IPS-20b (cell line): ENCODE results near the gene DNAH17.

Experiments used
- H3K27ac ChIP-seq: one replicate; pipeline ENCODE4 v1.5.1; 2013; ENCODE audit warnings: low read length
- H3K27me3 ChIP-seq: 2 replicates; pipeline ENCODE4 v1.6.1; 2013; ENCODE audit warnings: mild to moderate bottlenecking, low read length, inconsistent platforms; ENCODE audit not compliant: insufficient read depth
- H3K36me3 ChIP-seq: 2 replicates; pipeline ENCODE4 v1.6.1; 2013; ENCODE audit warnings: low read depth, mild to moderate bottlenecking, inconsistent platforms, low read length, moderate library complexity; ENCODE audit not compliant: insufficient read depth
- H3K4me1 ChIP-seq: 2 replicates; pipeline ENCODE4 v1.6.1; 2013; ENCODE audit warnings: mild to moderate bottlenecking, control low read depth, inconsistent platforms, low read length, moderate library complexity; ENCODE audit not compliant: insufficient read depth
- H3K4me3 ChIP-seq: 2 replicates; pipeline ENCODE4 v1.5.1; 2013; ENCODE audit warnings: mild to moderate bottlenecking, low read length, inconsistent platforms
- H3K9ac ChIP-seq: 2 replicates; pipeline ENCODE4 v1.6.1; 2013; ENCODE audit warnings: low read depth, mild to moderate bottlenecking, inconsistent platforms, low read length, moderate library complexity
- H3K9me3 ChIP-seq: 2 replicates; pipeline ENCODE4 v1.6.1; 2013; ENCODE audit warnings: mild to moderate bottlenecking, low read depth, low read length, inconsistent platforms; ENCODE audit not compliant: insufficient read depth

The DNAH17 gene

GRCh38 chr17:78535273-78536197 lies 41.7 kb downstream of the DNAH17 start:
- Histone ChIP-seq H3K4me1 (no peaks in the 10 kb centered on the region), H3K27me3 (no peaks in the 10 kb centered on the region), H3K36me3 (no peaks in the 10 kb centered on the region), H3K9ac (no peak overlapping the region), H3K9me3 (no peaks in the 10 kb centered on the region), H3K4me3 (no peak overlapping the region), H3K27ac (no peak overlapping the region)

- Histone ChIP-seq H3K36me3 (no peaks in the 10 kb centered on the region), H3K27me3 (no peaks in the 10 kb centered on the region), H3K9me3 (no peaks in the 10 kb centered on the region), H3K4me1 (no peaks in the 10 kb centered on the region), H3K9ac (no peak overlapping the region), H3K27ac (no peak overlapping the region), H3K4me3 (no peak overlapping the region)
Observed at GRCh38 chr17:78534492-78535272, 42.5 kb downstream of the DNAH17 start.

GRCh38 chr17:78532922-78533640 lies 44.1 kb downstream of the DNAH17 start:
- H3K27ac ChIP-seq = no peak overlapping the region
- no peaks in the 10 kb centered on the region for H3K4me1 ChIP-seq
- H3K27me3 ChIP-seq = no peaks in the 10 kb centered on the region
- H3K9ac ChIP-seq = no peak overlapping the region
- no peaks in the 10 kb centered on the region for H3K36me3 ChIP-seq
- H3K4me3 ChIP-seq = no peak overlapping the region
- no peaks in the 10 kb centered on the region for H3K9me3 ChIP-seq

- Histone ChIP-seq H3K36me3 (no peaks in the 10 kb centered on the region), H3K27ac (no peak overlapping the region), H3K4me3 (no peak overlapping the region), H3K9ac (no peak overlapping the region), H3K4me1 (no peaks in the 10 kb centered on the region), H3K27me3 (no peaks in the 10 kb centered on the region), H3K9me3 (no peaks in the 10 kb centered on the region)
Observed at GRCh38 chr17:78532311-78532710, 44.9 kb downstream of the DNAH17 start.

GRCh38 chr17:78530675-78531074 lies 46.5 kb downstream of the DNAH17 start:
- Histone ChIP-seq H3K36me3 (no peaks in the 10 kb centered on the region), H3K27ac (no peak overlapping the region), H3K27me3 (no peaks in the 10 kb centered on the region), H3K9me3 (no peaks in the 10 kb centered on the region), H3K9ac (no peak overlapping the region), H3K4me1 (no peaks in the 10 kb centered on the region), H3K4me3 (no peak overlapping the region)

GRCh38 chr17:78529871-78530670 lies 47.1 kb downstream of the DNAH17 start:
- no peaks in the 10 kb centered on the region for H3K27me3 ChIP-seq
- no peaks in the 10 kb centered on the region for H3K4me1 ChIP-seq
- no peaks in the 10 kb centered on the region for H3K36me3 ChIP-seq
- no peak overlapping the region for H3K9ac ChIP-seq
- H3K9me3 ChIP-seq = no peaks in the 10 kb centered on the region
- no peak overlapping the region for H3K27ac ChIP-seq
- no peak overlapping the region for H3K4me3 ChIP-seq

GRCh38 chr17:78529251-78529650 lies 47.9 kb downstream of the DNAH17 start:
- Histone ChIP-seq H3K9me3 (no peaks in the 10 kb centered on the region), H3K27ac (no peak overlapping the region), H3K4me1 (no peaks in the 10 kb centered on the region), H3K27me3 (no peaks in the 10 kb centered on the region), H3K4me3 (no peak overlapping the region), H3K36me3 (no peaks in the 10 kb centered on the region), H3K9ac (no peak overlapping the region)

GRCh38 chr17:78528541-78528940 lies 48.7 kb downstream of the DNAH17 start:
- Histone ChIP-seq H3K36me3 (no peaks in the 10 kb centered on the region), H3K4me1 (no peaks in the 10 kb centered on the region), H3K27ac (no peak overlapping the region), H3K9ac (no peak overlapping the region), H3K9me3 (no peaks in the 10 kb centered on the region), H3K4me3 (no peak overlapping the region), H3K27me3 (no peaks in the 10 kb centered on the region)

- Histone ChIP-seq H3K27ac (no peak overlapping the region), H3K36me3 (no peaks in the 10 kb centered on the region), H3K4me1 (no peaks in the 10 kb centered on the region), H3K27me3 (no peaks in the 10 kb centered on the region), H3K4me3 (no peak overlapping the region), H3K9me3 (no peaks in the 10 kb centered on the region), H3K9ac (no peak overlapping the region)
Observed at GRCh38 chr17:78527345-78527744, 49.9 kb downstream of the DNAH17 start.

- Histone ChIP-seq H3K9ac (no peak overlapping the region), H3K4me3 (no peak overlapping the region), H3K4me1 (no peaks in the 10 kb centered on the region), H3K36me3 (no peaks in the 10 kb centered on the region), H3K27ac (no peak overlapping the region), H3K9me3 (no peaks in the 10 kb centered on the region), H3K27me3 (no peaks in the 10 kb centered on the region)
Observed at GRCh38 chr17:78526231-78527025, 50.8 kb downstream of the DNAH17 start.
